Right lobe of liver (tissue), 6 donors: ENCODE results near the gene NR5A2. TPM values are rescaled to one million over a fixed set of nuclear protein-coding genes. Genes with fewer than 3 reads are reported as not detected.

Source experiments
- ATAC-seq, 4 donors: fragments of 200-7000 bp; cut with Tn5 transposase; one replicate each; pipeline ENCODE4 v1.9.1; 2020; ENCODE audit warnings: mild to moderate bottlenecking in 4 of 4, moderate library complexity in 4 of 4
- DNase-seq, 3 donors: peaks; one replicate each; pipeline ENCODE4 v3.0.0-alpha.2; 2020
- H3K27ac ChIP-seq, 3 donors: fragments of 200-600 bp; one replicate each; pipeline ENCODE4 v1.8.0; 2022
- H3K27me3 ChIP-seq, 2 donors: fragments of 200-600 bp; one replicate each; pipeline ENCODE4 v1.8.0; 2022
- H3K36me3 ChIP-seq, 4 donors: fragments of 200-600 bp; sonication (generic) in 1 of 4; one replicate each; pipeline versions ENCODE4 v1.5.1 to v1.8.0; 2017 to 2022; ENCODE audit warnings: control low read depth in 1 of 4
- H3K4me1 ChIP-seq, 4 donors: fragments of 200-600 bp; sonication (generic) in 1 of 4; one replicate each; pipeline versions ENCODE4 v1.5.1 to v1.8.0; 2017 to 2022; ENCODE audit warnings: control low read depth in 1 of 4
- H3K4me3 ChIP-seq, 3 donors: fragments of 200-600 bp; one replicate each; pipeline ENCODE4 v1.8.0; 2022
- H3K9me3 ChIP-seq, 4 donors: fragments of 200-600 bp; sonication (generic) in 1 of 4; one replicate each; pipeline versions ENCODE4 v1.5.1 to v1.8.0; 2017 to 2022; ENCODE audit warnings: control low read depth in 1 of 4
- CTCF ChIP-seq, 4 donors: fragments of 200-600 bp in 3 of 4; fragments of 450-650 bp in 1 of 4; IDR thresholded peaks; one replicate each; pipeline versions ENCODE4 v1.5.1 to v1.8.0; 2016 to 2022; ENCODE audit warnings: antibody characterized with exemption in 4 of 4, mild to moderate bottlenecking in 2 of 4
- POLR2A ChIP-seq: fragments of 450-650 bp; IDR thresholded peaks from one replicate; pipeline ENCODE4 v1.6.1; 2017; ENCODE audit warnings: antibody characterized with exemption, mild to moderate bottlenecking
- WGBS: methylation state at CpG from one replicate; pipeline ENCODE4 v1.1.6; 2018; ENCODE audit warnings: low coverage, low lambda C conversion rate; ENCODE audit not compliant: insufficient coverage; ENCODE audit errors: missing lambda C conversion rate; 5-methylcytosine and 5-hydroxymethylcytosine counted together
- intact Hi-C, 2 donors: fragments of 100-400 bp; cut with DNase I; formaldehyde crosslinking; loops; one replicate each; pipeline versions ENCODE4 v1.11.2 to v1.14.1; 2022
- total RNA-seq, 6 experiments: library from RNA; depleted of rRNA in 2 of 6; stranded (reverse); fragments of >200 nt in 2 of 6; fragmentation: NEBNext Ultra II Directional in 3 of 6; extraction: Animal tissue kit (Norgen Biotek cat#: 25700) in 3 of 6; gene quantifications; one replicate each; pipeline versions ENCODE4 v1.1.0 to v1.2.4, GENCODE V29; 2016 to 2023
- donor health status: DM: no; HTN: yes; CAD: no.
- donor health status: DM: no; HTN: no; CAD: no.
- donor health status: DM: no; HTN: no; CAD: no.
- donor health status: DM: no; HTN: yes; CAD: no.
- donor health status: DM: no; HTN: yes; CAD: no.

The NR5A2 gene
- total RNA-seq, 6 experiments from 2014 or later = 20.4 to 35.0 (median 28.5) TPM

GRCh38 chr1:200041337-200042118 lies 14.0 kb downstream of the NR5A2 start:
- 22% methylated on average over 19 of the region's 35 CpGs for WGBS
- H3K27me3 ChIP-seq = no peaks in the 10 kb centered on the region
- peak overlapping the region; percentile 58 to 64 (median 60) for H3K4me3 ChIP-seq
- H3K4me1 ChIP-seq = peaks cover 0 to 12% (median 8%) of the 10 kb centered on the region in 4 donors
- peaks cover 0 to 2% (median 0%) of the 10 kb centered on the region in 4 donors for H3K36me3 ChIP-seq
- intact Hi-C loops = no loop called here
- no peak for DNase-seq
- peak overlapping the region; percentile 83 to 98 (median 97) for H3K27ac ChIP-seq
- peak in 2 of 4 donors; percentile 1 to 2 for ATAC-seq
- no peak for TF ChIP-seq POLR2A
- no peak for TF ChIP-seq CTCF (IDR thresholded peaks at IDR 0.05)
- no peaks in the 10 kb centered on the region for H3K9me3 ChIP-seq

GRCh38 chr1:200042119-200042551 lies 14.6 kb downstream of the NR5A2 start:
- Histone ChIP-seq H3K27ac (peak overlapping the region; percentile 83 to 98 (median 97)), H3K36me3 (peaks cover 0 to 7% (median 1%) of the 10 kb centered on the region in 4 donors), H3K9me3 (no peaks in the 10 kb centered on the region), H3K4me3 (peak overlapping the region; percentile 58 to 64 (median 60)), H3K27me3 (no peaks in the 10 kb centered on the region), H3K4me1 (peaks cover 0 to 17% (median 8%) of the 10 kb centered on the region in 4 donors)
- ATAC-seq = peak in 2 of 4 donors; percentile 1 to 3
- no peak for DNase-seq
- TF ChIP-seq CTCF (IDR thresholded peaks at IDR 0.05) (no peak), POLR2A (no peak)
- WGBS = under 1% methylated on average over 20 of the region's 22 CpGs
- intact Hi-C loops = no loop called here

DNA sequence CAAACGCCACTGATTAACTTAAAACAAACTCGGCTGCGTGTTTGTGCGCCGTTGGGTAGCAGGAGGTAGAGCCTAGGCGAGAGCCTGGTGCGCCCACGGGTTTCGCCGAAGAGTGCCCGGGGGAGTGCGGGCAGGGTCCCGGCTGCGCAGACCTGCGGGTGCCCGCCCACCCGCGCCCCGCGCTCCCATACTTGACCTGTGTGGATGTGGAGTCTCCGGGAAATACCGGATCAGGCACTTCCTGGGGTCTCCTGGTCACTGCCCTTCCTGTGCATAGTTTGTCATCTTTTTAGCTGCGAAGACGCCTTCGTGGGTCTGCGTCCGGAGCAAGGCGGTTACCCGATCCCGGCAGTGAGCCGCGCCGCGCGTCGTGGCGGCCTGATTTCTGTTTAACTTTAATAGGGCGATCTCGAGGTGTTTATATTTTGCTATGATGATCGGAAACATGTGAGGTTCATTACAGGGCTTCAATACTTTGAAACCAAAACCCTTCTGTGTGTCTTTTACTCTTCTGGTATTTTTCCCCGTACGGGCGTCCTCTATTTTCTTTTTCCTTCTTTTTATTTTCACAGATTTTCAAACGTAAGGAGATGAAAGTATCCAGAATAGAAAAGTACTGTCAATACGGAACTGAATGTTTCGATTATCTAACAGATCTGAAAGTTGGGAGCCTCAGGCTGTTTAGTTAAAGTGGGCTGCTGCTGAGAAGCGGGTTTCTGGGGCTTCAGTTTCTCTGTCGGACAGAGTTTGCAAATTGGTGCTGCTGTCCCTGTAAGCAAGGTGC lies 15.2 kb downstream of the NR5A2 start:
- ATAC-seq (peak; percentile 58 to 76 (median 66)), DNase-seq (peak; percentile 79 to 88 (median 86))
- 1% methylated on average over 31 of the region's 48 CpGs for WGBS
- H3K4me1 ChIP-seq = peaks cover 0 to 17% (median 8%) of the 10 kb centered on the region in 4 donors
- intact Hi-C loops = no loop called here
- TF ChIP-seq CTCF (IDR thresholded peaks at IDR 0.05) (no peak), POLR2A (peak; percentile 75)
- peak overlapping the region; percentile 83 to 98 (median 97) for H3K27ac ChIP-seq
- no peaks in the 10 kb centered on the region for H3K27me3 ChIP-seq
- no peaks in the 10 kb centered on the region for H3K9me3 ChIP-seq
- H3K36me3 ChIP-seq = peaks cover 0 to 11% (median 4%) of the 10 kb centered on the region in 4 donors
- peak overlapping the region; percentile 58 to 64 (median 60) for H3K4me3 ChIP-seq

GRCh38 chr1:200043336-200043668 lies 15.8 kb downstream of the NR5A2 start:
- intact Hi-C loops = no loop called here
- WGBS = 16% methylated on average over 3 of the region's 3 CpGs
- TF ChIP-seq CTCF (IDR thresholded peaks at IDR 0.05) (no peak), POLR2A (no peak)
- peak overlapping the region; percentile 58 to 64 (median 60) for H3K4me3 ChIP-seq
- H3K27ac ChIP-seq = peak overlapping the region; percentile 83 to 98 (median 97)
- H3K36me3 ChIP-seq = peaks cover 0 to 14% (median 4%) of the 10 kb centered on the region in 4 donors
- H3K9me3 ChIP-seq = no peaks in the 10 kb centered on the region
- no peaks in the 10 kb centered on the region for H3K27me3 ChIP-seq
- H3K4me1 ChIP-seq = peaks cover 0 to 13% (median 6%) of the 10 kb centered on the region in 4 donors
- ATAC-seq (no peak), DNase-seq (no peak)
